GM18867 (cell line): ENCODE results near the gene ALOXE3.
A peak's percentile ranks its signal among the peaks of the same experiment; 100 is the strongest.

Experiments used
- ATAC-seq: cut with Tn5 transposase; IDR thresholded peaks from one replicate; pipeline ENCODE4 v1.9.1; 2021; ENCODE audit warnings: mild to moderate bottlenecking, moderate library complexity; ENCODE audit not compliant: unreplicated experiment

The ALOXE3 gene

DNA sequence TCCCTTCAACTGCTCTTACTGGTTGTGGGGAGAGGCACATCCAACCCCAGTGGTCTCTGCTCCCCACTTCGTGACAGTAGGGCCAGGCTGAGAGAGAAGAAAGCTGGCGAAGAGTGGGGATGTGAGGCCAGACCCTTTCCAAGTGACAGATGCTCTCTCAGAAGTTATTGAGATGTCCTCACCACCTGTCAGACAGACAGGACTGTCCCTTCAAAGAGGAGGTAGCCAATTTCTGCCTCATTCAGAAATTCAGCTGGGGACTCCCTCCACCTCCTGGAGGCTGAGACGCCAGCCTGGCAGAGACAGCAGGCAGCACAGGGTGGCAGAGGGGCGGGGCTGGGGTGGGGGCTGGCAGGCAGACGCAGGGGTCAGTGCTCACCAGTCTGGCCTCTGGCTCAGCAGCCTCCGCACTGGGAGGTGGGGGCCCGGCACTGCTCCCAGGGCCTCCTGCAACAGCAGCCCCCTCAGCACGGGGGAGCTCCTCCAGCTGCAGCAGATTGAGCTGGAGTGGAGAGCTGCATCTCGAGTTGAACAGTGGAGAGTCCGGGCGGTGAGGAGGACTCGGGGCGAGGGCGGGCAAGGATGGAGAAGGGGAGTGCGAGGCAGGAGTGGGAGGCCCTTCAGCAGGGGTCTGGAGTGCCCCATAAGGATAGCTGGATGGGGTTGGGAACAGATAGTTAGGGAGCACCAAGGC is 24.7 kb upstream of the ALOXE3 start:
- ATAC-seq, result no peak

DNA sequence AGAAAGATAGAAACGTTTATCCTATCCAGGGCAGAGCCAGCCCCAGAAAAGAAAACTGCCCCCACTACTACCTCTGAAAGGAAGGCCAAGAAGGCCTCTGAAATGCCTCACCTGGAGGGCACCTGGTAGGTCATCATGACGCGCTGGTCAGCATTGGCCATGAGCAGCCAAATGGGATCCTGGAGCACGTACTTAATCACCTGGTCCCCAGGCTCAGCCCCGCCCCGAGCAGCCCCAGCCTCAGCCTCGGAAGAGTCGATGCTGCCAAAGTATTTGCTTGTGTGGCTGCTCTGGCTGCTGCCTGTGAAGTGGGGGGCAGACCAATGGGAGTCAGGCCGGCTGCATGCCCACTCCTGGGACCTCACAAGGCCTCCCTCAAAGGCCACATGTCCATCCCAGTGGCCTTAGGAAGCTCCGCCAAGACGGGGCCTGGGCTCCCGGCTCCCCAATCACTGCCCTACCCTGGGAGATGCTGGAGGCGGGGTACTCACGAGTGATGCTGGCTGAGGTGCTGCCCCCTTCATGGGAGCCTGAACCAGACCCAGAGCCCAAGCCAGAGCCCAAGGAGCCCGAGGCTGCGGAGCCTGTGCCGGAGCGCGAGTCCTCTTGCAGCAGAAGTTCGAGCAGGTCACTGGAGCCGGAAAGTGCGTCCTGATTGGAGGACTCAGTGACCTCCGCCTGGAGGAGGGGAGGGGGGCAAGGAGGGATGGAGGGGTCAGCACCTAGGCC is 24.0 kb upstream of the ALOXE3 start:
- ATAC-seq, result no peak

DNA sequence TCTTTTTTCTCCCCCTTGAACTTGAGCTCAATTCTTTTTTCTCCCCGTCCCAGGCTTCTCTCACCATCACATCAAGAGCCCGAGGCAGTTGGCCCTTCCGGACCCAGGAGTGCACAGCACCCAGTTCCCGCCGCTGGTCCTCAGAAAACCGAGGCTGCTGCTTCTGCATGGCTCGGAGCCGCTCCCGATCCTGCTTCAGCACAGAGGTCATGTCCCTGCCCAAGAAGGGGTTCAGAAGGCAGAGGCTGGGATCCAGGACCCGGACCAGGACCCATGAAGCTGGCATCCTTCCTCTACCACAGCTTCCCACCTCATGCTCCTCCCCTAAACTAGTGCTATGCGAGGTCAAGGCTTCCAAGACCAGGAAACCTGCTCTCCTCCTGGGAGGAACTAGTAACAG is 23.4 kb upstream of the ALOXE3 start:
- ATAC-seq, result no peak

DNA sequence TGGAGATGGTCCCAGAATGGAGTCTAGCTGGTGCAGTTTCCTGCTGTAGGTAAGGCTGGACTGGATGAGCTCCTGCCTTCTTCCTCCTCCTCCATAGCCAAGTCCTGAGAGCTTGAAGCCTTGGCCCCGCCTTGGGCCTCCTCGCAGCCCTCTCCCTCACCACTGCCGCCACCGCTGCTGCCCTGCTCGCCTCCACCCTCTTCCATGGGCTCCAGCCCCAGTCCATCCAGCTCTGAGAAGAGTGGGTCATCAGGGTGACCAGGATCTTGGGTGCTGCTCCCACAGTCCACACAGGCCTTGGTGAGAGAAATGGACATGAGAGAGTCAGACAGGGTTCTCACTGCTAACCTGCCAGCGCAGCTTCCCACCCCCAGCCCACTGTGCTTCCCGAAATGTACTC is 22.7 kb upstream of the ALOXE3 start:
- no peak for ATAC-seq

DNA sequence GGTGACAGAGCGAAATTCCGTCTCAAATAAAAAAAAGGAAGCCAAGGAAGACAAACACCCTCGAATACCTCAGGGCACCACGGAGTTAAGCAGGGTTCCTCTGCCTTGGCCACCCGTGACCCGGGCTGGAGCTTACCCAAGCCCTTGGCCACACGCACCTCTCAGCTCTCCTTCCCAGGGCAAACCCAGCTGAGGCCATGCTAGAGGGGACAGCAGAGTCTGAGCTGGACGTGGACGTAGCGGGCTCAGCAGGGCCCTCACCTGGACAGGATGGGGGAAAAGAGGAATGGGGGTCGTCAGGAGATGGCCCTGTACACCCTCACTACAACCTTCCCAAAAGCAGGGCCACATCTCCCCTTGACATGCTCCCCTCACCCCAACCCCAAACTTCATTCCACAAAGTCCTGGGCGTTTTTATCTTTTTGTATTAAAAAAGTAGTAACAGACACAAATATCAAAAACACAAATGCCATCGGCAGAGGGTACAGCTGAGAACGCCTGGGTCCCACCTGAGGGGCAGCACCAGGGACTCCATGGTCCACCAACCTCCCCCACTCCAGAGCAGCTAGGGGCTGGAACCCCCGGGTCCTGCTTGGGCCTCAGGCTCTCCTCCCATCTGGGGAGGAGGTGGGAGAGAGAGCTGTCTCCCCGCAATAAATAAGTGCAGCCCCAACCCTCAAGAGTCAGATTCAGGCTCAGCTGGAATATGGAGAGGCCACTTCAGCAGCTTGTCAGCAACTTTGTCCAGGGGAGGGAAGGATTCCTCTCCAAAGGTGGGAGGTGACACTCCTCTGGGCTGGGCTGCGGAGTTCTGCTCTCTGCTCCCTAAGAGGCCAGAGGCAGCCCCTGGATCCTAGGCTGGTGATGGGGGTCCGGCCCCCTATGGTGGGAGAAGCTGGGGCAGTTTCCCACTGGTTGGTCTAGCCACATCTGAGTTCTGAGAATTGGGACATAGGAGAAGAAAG is 22.0 kb upstream of the ALOXE3 start:
- ATAC-seq, result no peak

DNA sequence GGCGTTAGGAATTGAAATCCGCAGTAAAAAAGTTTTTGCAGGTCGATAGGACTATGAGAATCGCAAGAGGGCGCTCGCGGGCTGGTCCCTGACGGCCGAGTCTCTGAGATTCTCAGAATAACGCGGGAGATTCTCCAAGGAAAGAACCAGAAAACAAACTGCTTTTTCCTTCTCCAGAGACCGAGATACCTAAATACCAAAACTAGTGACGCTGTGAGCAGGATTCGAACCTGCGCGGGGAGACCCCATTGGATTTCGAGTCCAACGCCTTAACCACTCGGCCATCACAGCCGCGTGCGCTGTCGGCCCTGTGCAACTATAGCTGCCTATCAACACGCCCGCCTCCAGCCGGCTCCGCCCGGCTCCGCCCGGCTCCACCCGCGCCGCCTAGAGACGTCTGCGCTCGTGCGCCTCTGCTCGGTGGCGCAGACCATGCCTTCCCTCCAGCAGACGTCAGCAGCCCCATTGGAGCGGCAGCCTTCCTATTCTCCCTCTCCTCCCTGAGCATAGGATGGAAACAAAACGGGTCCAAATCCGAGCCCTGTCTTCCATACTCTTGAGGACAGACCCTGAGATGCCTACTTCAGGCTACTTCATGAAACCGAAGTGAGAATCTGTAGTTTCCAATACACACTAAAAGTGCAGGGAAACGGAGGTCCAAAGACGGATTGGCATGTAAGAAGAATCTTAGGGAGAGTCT is 20.5 kb upstream of the ALOXE3 start:
- ATAC-seq, result peak; percentile 81

DNA sequence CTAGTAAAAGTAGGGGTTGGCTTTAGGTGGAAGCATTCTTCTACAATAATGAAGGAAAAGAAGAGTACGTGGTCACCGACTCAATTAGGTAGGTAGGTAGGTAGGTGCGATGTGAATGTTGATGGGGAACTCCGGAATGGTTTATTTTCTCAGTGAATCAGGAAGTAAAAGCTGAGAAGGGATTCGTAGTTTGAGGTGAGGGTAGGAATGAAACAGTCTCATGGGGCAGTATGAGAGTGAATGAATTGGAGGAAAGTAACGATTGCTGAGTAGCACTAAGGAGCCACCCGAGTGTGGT is 20.0 kb upstream of the ALOXE3 start:
- no peak for ATAC-seq

DNA sequence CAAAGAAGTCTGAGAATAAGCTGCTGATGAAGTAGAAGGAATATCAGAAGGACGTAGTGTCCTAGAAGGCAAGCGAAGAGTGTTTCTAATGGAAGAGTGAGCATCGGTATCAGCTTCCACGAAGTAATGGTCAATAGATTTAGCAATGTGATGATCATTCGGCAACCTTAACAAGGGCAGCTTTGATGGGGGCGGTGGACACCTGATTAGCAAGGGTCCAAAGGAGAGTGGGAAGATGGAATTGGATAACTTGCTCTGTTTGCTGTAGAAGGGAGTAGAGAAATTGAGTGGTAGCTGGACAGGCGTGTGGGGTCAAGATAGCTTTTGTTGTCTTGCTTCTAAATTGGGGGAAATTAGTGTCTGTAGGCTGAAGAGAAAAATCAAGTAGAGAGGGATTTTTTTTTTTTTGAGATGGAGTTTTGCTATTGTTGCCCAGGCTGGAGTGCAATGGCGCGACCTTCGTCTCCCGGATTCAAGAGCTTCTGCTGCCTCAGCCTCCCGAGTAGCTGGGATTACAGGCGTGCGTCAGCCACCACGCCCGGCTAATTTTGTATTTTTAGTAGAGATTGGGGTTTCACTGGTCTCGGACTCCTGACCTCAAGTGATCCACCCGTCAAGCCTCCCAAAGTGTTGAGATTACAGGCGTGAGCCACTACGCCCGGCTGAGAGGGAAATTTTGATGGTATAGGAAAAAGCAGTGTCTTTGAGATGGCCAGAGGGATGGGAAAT is 19.5 kb upstream of the ALOXE3 start:
- ATAC-seq, result no peak

DNA sequence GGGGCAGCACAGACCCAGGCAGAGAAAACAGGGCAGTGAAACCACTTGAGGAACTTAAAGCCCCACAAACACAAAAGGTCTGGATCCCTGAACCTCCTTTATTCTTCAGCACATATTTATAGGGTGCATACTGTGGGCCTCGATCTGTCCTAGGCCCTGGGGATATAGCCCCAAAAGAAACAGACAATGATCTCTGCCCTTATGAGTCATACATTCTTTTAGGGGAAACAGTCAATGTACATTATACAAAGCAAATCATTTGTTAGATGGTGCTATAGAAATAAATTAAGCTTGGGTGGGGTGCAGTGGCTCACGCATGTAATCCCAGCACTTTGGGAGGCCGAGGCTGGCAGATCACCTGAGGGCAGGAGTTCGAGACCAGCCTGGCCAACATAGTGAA is 15.6 kb upstream of the ALOXE3 start:
- ATAC-seq, result no peak

DNA sequence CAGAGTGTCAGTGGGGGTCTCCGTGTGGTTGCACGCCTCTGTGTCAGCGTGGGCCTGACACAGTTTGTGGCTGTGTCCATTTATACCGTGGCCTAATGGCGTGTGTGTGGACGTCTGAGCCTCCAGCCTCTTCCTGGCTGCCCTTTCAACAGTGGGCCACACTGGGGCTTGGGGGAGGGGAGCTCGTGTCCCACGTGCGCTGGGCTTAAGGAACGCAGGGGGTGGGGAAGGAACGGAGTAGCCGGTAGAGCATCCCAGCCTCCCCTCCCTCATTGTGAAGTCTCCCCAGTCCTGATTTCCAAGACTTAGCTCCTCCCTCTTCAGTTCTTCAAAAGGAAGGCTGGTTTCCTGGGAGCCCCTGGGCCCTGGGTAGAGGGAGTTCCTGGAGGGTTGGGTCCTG is 15.1 kb upstream of the ALOXE3 start:
- no peak for ATAC-seq

DNA sequence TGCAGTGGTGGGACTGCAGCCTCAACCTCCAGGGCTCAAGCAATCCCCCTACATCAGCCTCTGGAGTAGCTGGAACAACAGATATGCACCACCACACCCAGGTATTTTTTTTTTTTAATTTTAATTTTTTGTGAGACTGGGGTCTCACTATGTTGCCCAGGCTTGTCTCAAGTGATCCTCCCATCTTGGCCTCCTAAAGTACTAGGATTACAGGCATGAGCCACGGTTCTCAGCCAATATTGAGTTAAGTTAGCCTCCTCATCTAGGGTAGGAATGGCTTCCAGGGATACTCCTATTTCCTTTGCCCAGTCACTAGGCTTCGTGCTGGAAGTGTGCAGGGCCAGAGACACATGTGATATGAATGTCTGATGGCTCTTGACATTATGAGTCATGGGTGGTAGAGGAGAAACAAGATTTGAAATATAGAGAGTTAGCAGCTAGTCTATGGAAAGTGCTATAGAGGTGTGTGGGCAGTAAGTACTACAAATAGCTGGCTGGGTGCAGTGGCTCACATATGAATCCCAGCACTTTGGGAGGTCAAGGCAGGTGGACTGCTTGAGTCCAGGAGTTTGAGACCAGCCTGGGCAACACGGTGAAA is 13.6 kb upstream of the ALOXE3 start:
- ATAC-seq, result no peak

DNA sequence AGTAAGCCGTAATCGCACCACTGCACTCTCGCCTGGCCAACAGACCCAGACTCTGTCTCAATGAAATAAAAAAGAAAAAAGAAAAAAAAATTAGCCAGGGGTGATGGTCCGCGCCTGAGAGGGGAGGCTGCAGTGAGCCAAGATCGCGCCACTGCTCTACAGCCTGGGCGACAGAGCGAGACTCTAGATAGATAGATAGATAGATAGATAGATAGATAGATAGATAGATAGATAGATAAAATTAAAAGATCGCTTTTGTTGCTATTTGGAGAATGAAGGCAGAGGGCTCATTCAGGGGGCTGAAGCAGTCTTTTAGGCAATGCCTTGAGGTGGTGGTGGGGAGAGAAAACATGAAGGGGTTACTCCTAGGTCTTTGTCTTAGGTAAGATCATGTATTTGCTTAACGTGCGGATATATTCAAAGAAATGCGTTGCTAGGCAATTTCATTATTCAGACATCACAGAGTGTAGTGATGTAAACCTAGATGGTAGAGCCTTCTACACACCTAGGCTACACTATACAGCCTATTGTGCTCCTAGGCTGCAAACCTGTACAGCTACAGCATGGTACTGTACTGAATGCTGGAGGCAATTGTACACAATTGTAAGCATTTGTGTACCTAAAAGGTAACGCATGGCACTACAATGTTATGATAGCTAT is 9.9 kb upstream of the ALOXE3 start:
- ATAC-seq, result no peak

DNA sequence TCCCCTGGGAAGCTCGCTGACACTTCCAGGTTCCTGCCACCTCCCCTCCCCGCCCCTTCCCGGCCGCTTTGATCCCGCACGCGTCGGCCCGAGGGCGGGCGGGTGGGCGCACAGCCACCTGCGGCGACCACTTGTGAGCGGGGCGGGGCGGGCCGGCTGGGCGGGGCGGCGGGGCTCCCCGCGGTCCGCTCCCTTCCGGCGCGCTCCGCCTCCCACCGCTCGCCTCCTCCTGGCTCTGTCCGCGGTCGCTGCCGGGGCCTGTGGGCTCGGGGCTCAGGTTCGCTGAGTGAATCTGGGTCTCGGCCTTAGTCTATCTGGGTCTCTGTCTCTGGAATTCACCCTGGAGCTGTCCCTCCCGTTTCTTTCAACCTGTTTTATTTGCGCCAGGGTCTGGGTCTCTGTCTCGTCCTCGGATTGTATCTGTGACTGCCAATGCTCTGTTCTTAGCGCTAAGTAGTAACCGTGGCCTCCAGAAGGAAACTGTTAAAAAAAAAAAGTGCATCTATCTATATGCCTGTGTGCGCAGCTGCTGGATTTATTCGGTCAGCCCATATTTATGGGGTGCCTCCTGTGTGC is 8.3 kb upstream of the ALOXE3 start:
- no peak for ATAC-seq

DNA sequence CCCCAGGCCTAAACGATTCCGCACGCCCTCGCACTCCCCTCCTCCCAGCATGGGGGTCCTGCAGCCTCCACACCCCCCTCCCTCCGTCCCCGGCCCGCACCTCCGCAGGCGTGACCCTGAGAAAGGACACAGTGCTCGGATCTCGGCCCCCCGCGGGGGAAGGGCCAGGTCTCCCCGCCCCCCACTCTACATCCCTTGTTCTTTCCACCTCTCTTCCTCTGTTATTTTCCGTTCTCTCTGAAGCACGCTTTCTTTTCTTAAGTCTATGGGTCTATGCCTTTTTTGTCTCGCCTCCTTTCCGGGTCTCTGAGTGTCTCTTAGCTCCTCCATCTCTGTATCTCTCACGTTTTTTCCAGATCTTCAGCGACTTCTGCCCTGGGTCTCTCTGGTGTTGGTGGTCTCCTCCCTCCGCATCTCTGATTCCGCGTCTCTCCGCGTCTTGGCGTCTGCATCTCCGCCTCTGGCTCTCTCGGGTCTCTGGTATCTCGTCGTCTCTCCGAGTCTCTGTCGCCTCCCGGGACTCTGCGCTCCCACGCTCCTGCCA is 7.7 kb upstream of the ALOXE3 start:
- ATAC-seq, result no peak

DNA sequence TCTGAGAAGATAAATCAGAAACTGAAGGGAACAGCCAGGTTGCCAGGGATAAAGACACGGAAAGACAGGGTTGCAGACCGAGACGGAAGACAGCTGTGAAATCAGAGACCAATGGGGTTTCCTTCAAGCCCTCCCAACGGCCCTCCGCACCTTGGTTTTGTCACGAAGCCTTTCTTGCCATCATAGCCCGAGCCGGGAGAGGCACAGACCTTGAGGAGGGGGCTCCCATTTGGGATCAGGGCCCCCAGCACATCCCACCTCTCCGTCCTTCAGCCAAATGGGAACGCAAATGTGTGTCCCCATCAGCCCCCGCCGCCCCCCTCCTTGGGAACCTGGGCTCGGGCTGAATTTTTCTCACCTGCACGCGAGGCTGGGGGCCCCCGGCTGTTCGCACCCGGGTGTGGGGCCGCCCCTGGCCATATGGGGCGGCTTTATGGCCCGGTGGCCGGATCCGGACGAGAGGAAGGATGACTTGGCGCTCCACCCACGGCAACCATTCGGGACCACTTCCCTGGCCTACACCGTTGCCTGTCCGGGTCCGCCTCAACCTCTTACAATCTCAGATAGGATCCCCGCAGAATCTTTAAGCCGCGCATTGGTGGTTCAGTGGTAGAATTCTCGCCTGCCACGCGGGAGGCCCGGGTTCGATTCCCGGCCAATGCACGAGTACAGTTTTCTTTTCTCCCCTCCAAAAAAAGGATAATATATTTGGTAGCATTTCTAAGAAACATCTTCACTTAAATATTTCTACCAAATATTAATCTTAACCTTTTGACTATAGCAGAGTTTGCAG is 7.0 kb upstream of the ALOXE3 start:
- ATAC-seq, result no peak

DNA sequence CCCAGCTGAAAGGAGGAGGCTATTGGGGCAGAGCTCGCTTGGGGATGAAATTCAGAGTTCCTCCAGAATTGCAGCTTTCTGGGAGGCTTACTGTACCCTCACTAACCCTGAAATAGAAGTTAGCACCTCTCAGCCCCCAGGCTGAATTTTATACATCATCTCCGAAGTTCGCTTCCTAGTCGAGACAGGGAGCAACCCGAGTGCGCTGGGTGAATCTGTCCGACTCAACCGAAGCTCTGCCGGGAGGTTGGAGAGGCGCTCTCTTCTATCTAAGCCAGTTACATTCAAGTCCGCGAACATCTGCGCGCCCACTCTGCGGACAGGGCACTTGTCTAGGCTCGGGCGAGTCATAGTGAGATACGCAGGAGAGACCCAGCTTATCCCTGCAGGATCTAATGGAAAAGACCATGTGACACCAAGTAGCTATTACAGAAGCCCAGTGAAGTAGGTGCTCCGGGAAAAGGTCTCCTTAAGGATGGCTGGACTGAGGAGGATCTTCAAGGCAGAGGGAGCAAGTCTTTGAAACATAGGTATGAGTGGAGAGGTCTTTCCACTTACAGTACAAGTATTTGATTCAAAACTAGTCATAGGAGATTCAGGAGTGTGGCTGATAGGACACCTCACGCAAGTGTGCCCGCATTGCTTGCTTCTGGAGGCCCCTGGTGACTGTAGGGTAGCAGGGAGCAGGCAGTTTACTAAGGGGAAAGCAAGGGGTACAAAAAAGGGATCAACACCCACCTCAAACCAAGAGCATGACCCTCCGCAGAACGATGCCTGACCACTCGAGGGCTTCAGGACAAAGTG is 6.2 kb upstream of the ALOXE3 start:
- ATAC-seq, result no peak

DNA sequence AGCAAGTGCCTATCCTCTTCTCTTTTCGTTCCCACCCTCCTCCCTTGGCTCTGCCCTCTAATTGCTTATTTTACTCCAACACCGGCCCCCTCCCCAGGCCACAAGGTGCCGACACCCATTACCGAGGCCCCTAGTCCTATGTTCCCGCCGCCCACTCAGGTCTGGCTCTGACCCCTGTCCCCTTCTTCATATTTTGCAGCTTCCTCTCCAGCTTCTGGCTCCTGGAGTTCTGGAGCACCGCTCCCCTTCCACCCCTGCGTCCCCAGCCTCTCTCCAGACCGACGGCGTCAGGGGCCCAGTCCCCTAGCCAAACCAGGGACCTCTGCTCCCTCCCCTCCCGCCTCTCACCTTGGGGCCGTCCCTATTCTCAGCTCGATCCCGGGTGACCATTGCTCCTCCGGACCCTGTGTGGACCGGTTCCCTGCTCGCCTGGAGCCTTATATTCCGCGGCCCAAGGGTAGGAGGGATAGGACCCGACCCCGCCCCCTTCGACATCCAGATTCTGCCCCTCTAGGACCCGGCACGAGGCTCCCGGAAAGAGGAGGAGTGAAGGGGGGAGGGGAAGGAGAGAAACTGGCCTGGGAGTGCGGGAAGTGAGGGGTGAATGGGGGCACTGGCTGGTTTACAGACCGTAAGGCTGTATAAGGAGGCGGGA is 5.5 kb upstream of the ALOXE3 start, which contains the start of gene HES7:
Gene HES7, minus strand, starts transcription at position 412 of the 655 bp plus-strand sequence. Its CDS starts 22 bp downstream, at position 390.
- no peak for ATAC-seq
